Stimulated activated CD8-positive, alpha-beta memory T cell treated with anti-CD3 and anti-CD28 coated beads, Interleukin-12 subunit alpha, Interleukin-12 subunit beta, amount 100 ng/mL, for 24 hours (primary cell): ENCODE data around the gene ITPR2.
"Not testable (repeated sequence)": the region's sequence is repeated elsewhere in the genome, so short reads cannot be mapped to it uniquely, and the experiment has no call there.

Source experiments
- DNase-seq: peaks from one replicate; pipeline ENCODE4 v3.0.0-alpha.2; 2020; ENCODE audit errors: extremely low read depth

The ITPR2 gene

GRCh38 chr12:26341491-26341890 lies 491.5 kb downstream of the ITPR2 start:
- no peak for DNase-seq

- DNase-seq, result no peak
Observed at GRCh38 chr12:26340649-26341048, 492.3 kb downstream of the ITPR2 start.

DNA sequence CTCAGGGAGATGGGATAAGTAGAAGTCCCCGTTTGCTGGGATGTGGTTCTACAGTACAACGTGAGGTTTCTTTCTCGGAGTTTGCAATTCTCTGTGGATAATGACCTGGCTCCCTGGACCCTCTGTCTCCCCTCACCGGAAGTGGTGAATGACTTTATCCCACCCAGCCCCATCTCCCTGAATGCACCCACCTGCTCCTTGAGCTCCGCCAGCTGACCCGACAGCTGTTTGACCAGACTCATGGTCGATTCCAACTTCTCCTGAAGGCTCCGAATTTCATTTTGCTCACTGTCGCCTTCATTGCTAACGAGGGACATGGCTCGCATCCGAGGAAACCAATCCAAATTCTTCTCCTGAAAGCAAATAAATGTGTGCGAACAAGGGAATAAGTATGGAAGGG lies 493.0 kb downstream of the ITPR2 start:
- no peak for DNase-seq

GRCh38 chr12:26338586-26339572 lies 494.1 kb downstream of the ITPR2 start:
- DNase-seq, result no peak

DNA sequence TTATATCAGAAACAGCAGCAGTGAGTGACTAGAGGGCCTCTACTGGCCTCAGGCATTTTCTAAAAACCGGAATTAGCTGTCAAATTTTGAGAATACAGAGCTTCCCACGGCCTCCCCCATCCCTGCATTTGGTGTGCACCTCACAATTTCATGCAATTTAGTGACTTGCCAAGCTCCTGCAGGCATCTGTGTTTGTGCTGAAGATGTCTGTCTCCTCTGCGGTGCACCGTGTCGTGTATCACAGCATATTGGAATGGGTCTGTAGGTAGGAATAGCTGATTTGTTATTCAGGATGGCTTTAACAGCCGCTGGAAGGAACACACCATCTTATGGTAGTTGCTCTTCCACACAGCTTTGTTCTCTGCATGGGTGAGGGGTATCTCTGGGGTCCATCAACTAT lies 497.3 kb downstream of the ITPR2 start:
- no peak for DNase-seq

DNA sequence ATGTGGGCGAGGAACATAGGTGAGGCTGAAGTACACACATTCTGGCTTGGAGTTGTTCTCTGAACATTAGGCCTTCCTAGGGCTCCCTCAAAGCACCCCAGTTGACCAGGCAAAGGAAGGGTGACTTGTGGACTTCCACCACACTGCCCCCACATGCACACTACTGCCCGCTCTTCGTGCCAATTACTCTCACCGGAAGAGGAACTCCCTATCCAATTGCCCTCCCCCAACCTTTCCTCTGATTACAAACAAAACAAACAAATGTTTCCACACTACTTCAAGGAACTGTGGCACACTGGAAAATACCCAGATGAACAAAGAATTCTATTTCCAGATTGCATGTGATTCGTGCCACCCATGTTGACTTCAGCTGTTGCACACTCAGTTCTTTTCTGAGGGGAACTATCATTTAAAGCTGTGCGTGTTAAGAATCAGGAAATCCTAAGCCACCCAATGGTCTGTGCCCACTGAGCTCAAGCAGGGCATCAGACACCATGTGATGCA lies 498.3 kb downstream of the ITPR2 start:
- DNase-seq, result no peak

- no peak for DNase-seq
Observed at GRCh38 chr12:26331960-26332359, 501.0 kb downstream of the ITPR2 start.

DNA sequence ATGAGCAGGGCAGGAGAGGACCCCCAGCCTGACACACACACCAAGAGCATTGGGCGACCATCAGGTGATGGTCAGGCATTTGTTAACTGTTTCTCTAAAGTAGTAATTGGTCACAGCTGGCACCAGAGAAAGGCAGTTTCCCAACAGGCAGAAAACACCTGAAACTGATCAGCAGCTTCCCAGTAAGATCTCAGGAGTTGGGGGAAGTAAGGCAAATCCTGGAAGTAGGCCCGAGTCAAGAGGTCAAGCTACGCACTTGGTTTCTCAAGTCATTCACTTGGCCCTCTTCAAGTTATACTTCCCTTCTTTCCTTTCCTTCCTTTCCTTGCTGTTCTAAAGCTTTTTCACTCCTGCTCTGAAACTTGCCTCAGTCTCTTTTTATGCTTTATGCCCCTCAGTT lies 501.9 kb downstream of the ITPR2 start:
- DNase-seq, result no peak

- no peak for DNase-seq
Observed at GRCh38 chr12:26327975-26328644, 504.9 kb downstream of the ITPR2 start.

GRCh38 chr12:26323673-26324072 lies 509.3 kb downstream of the ITPR2 start:
- no peak for DNase-seq

- no peak for DNase-seq
Observed at GRCh38 chr12:26319511-26319910, 513.5 kb downstream of the ITPR2 start.

DNA sequence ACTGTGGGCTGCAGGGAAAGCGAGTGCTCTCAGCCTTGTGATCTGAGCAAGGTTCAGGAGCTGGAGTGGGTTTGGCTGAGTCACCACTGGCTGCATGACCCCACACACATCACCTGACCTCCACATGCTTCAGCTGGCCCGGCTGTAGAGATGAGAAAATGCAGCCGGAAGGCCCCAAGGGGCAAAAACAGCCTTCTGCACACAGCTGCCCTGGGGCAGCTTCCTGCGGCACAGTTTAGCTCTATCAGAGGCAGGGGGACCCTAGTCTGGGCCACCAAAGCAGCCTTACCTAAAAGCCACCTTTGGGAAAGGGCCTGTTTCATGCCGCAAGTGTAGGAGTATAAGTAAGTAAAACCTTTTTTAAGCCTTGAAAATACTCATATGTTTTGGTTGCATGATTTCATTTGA lies 514.3 kb downstream of the ITPR2 start:
- no peak for DNase-seq

GRCh38 chr12:26317942-26318575 lies 514.9 kb downstream of the ITPR2 start:
- DNase-seq, result no peak

DNA sequence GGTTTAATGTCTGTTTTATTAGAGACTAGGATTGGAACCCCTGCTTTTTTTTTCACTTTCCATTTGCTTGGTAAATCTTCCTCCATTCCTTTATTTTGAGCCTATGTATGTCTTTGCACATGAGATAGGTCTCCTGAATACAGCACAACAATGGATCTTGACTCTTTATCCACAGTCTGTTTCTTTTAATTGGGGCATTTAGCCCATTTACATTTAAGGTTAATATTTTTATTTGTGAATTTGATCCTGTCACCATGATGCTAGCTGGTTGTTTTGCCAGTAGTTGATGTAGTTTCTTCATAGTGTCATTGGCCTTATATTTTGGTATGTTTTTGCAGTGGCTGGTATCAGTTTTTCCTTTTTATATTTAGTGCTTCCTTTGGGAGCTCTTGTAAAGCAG lies 518.9 kb downstream of the ITPR2 start:
- DNase-seq, result not testable (repeated sequence)

DNA sequence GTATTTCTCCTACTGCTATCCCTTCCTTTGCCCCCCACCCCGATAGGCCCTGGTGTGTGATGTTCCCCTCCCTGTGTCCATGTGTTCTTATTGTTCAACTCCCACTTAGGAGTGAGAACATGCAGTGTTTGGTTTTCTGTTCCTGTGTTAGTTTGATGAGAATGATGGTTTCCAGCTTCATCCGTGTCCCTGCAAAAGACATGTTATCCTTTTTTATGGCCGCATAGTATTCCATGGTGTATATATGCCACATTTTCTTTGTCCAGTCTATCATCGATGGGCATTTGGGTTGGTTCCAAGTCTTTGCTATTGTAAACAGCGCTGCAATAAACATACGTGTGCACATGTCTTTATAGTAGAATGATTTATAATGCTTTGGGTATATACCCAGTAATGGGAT lies 522.5 kb downstream of the ITPR2 start:
- not testable (repeated sequence) for DNase-seq

DNA sequence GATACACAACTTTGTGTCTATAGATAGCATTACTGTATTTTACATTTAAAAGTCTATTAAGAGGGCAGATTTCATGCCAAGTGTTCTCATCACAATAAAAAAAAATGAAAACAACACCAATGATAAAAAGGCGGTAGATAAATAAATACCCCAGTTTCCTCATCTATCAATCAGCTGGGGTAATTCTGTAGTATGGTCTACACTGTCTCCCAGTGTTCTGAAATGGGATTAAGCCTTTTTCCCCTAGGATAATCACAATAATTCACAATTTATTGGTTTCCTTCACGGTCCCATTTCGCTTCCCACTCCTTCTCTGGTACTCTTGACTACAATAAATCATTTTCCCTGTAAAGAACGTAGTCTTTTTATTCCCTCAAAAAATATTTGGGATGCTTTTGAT lies 523.4 kb downstream of the ITPR2 start:
- no peak for DNase-seq

DNA sequence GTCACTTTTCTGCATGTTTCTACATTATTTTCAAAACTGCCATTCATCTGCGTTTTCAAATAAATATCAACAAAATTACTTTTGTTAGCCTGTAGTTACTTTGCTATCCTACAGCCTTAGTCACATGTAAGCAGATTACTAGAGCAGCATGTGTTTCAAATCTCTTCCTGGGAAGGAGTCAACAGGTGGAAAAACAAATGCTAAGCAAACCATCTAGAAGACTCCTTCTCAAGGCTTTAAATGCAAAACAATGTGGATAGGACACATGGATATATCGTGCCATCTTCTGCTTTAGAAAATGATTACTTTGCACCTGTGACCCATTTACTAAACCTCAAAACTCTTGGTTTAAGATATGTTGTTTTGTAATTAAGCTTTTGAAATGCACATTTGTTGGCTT lies 528.7 kb downstream of the ITPR2 start:
- no peak for DNase-seq

GRCh38 chr12:26303418-26303817 lies 529.6 kb downstream of the ITPR2 start:
- no peak for DNase-seq

GRCh38 chr12:26302776-26303175 lies 530.2 kb downstream of the ITPR2 start:
- DNase-seq, result no peak

DNA sequence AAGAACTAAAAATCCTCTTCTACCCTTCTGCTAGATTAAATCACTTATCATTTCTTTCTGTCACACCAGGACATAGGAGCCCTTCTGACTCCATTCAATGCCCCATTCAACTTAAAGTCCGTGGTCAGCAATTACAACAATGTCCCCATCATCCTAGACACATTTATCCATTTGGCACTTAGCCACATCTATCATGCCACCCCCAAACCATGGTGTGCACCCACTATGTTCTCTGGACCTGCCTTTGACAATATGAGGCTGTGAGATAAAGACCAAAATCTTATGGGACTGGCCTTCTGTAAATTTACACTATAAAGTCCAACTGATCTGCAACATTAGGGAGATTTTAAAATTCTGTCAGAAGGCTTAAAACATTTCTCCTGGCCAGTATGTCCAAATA lies 533.2 kb downstream of the ITPR2 start:
- DNase-seq, result no peak

DNA sequence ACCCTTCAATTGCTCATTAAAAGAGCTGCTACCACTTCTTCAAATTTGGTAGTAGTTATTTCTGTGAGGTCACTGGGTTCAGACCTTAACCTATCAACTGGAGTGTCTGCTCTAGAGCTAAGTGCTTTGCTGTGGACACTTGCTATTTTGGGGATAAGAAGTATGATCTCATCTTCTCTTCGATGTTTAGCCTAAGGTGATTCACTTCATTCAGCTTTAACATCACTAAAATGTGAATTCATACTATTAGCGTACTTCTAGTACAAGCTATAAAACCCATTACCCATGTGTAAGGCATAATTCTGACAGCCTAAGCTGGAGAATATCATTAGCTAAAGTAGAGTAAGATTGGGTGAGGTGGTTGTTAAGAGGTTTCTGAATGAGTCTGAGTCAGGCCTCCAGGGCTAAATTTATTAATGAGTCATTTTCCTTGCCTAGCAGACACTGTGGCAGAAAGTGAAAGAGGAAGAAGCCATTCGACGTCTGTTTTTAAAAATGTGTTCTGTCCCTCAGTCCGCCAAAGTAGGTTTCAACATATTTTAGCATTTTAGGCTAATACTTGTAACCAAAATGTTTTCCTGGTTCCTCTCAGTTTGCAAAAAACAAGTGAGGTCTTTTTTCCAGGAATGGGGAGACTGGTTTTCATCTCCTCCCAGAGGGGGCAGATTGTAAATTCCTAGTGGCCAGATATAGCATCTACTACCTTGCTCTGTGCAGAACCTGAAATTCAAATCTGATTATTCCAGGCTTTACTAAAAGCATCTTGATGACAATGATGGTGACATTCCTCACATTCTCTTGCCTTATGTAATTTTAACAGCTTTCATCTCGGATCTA lies 534.0 kb downstream of the ITPR2 start:
- no peak for DNase-seq
